WERI-Rb-1 (cell line): ENCODE results near the gene GLI1.

Experiments used
- DNase-seq: peaks from one replicate; pipeline ENCODE4 v3.0.0-alpha.2; 2020
- H3K27ac ChIP-seq: fragments of 250-450 bp; sonication (Bioruptor Pico); 2 replicates; pipeline ENCODE4 v1.5.1; 2020; ENCODE audit warnings: mild to moderate bottlenecking, moderate library complexity
- H3K27me3 ChIP-seq: fragments of 250-450 bp; sonication (Bioruptor Pico); 2 replicates; pipeline ENCODE4 v1.5.1; 2021; ENCODE audit warnings: mild to moderate bottlenecking, low read depth, moderate library complexity; ENCODE audit not compliant: insufficient read depth, severe bottlenecking
- H3K36me3 ChIP-seq: fragments of 250-450 bp; sonication (Bioruptor Pico); 2 replicates; pipeline ENCODE4 v1.5.1; 2020; ENCODE audit warnings: mild to moderate bottlenecking, moderate library complexity
- H3K4me3 ChIP-seq: 2 replicates; pipeline ENCODE4 v1.5.1; 2011; ENCODE audit warnings: low read depth, mild to moderate bottlenecking, control low read depth, low read length
- H3K9me3 ChIP-seq: fragments of 250-450 bp; sonication (Bioruptor Pico); 2 replicates; pipeline ENCODE4 v1.5.1; 2021; ENCODE audit warnings: mild to moderate bottlenecking, moderate library complexity; ENCODE audit not compliant: severe bottlenecking
- TF ChIP-seq, protein P1 (sequence below): IDR thresholded peaks from 2 replicates; pipeline ENCODE4 v1.5.1; 2011; ENCODE audit warnings: low read depth, mild to moderate bottlenecking, control low read depth, inconsistent platforms, low read length

Gene GLI1

DNA sequence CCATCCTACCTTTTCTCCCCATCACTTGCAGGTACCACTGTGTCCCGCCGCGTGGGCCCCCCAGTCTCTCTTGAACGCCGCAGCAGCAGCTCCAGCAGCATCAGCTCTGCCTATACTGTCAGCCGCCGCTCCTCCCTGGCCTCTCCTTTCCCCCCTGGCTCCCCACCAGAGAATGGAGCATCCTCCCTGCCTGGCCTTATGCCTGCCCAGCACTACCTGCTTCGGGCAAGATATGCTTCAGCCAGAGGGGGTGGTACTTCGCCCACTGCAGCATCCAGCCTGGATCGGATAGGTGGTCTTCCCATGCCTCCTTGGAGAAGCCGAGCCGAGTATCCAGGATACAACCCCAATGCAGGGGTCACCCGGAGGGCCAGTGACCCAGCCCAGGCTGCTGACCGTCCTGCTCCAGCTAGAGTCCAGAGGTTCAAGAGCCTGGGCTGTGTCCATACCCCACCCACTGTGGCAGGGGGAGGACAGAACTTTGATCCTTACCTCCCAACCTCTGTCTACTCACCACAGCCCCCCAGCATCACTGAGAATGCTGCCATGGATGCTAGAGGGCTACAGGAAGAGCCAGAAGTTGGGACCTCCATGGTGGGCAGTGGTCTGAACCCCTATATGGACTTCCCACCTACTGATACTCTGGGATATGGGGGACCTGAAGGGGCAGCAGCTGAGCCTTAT lies 10.8 kb downstream of the GLI1 start:
- H3K27me3 ChIP-seq, result no peaks in the 10 kb centered on the region
- H3K36me3 ChIP-seq, result peaks cover 8% of the 10 kb centered on the region
- no peaks in the 10 kb centered on the region for H3K9me3 ChIP-seq
- TF ChIP-seq, protein P1, sequence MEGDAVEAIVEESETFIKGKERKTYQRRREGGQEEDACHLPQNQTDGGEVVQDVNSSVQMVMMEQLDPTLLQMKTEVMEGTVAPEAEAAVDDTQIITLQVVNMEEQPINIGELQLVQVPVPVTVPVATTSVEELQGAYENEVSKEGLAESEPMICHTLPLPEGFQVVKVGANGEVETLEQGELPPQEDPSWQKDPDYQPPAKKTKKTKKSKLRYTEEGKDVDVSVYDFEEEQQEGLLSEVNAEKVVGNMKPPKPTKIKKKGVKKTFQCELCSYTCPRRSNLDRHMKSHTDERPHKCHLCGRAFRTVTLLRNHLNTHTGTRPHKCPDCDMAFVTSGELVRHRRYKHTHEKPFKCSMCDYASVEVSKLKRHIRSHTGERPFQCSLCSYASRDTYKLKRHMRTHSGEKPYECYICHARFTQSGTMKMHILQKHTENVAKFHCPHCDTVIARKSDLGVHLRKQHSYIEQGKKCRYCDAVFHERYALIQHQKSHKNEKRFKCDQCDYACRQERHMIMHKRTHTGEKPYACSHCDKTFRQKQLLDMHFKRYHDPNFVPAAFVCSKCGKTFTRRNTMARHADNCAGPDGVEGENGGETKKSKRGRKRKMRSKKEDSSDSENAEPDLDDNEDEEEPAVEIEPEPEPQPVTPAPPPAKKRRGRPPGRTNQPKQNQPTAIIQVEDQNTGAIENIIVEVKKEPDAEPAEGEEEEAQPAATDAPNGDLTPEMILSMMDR, result no peak
- no peak overlapping the region for H3K27ac ChIP-seq
- no peak for DNase-seq
- H3K4me3 ChIP-seq, result no peak overlapping the region

DNA sequence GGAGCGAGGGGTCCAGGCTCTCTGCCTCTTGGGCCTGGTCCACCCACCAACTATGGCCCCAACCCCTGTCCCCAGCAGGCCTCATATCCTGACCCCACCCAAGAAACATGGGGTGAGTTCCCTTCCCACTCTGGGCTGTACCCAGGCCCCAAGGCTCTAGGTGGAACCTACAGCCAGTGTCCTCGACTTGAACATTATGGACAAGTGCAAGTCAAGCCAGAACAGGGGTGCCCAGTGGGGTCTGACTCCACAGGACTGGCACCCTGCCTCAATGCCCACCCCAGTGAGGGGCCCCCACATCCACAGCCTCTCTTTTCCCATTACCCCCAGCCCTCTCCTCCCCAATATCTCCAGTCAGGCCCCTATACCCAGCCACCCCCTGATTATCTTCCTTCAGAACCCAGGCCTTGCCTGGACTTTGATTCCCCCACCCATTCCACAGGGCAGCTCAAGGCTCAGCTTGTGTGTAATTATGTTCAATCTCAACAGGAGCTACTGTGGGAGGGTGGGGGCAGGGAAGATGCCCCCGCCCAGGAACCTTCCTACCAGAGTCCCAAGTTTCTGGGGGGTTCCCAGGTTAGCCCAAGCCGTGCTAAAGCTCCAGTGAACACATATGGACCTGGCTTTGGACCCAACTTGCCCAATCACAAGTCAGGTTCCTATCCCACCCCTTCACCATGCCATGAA lies 11.5 kb downstream of the GLI1 start:
- no peaks in the 10 kb centered on the region for H3K27me3 ChIP-seq
- H3K36me3 ChIP-seq, result peaks cover 8% of the 10 kb centered on the region

DNA sequence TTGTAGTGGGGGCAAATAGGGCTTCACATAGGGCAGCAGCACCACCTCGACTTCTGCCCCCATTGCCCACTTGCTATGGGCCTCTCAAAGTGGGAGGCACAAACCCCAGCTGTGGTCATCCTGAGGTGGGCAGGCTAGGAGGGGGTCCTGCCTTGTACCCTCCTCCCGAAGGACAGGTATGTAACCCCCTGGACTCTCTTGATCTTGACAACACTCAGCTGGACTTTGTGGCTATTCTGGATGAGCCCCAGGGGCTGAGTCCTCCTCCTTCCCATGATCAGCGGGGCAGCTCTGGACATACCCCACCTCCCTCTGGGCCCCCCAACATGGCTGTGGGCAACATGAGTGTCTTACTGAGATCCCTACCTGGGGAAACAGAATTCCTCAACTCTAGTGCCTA lies 12.1 kb downstream of the GLI1 start:
- H3K36me3 ChIP-seq, result peaks cover 8% of the 10 kb centered on the region
- DNase-seq, result no peak
- H3K4me3 ChIP-seq, result no peak overlapping the region
- TF ChIP-seq, protein P1, result no peak
- no peak overlapping the region for H3K27ac ChIP-seq
- H3K27me3 ChIP-seq, result no peaks in the 10 kb centered on the region
- H3K9me3 ChIP-seq, result no peaks in the 10 kb centered on the region

More for the DNA sequence above, 11.5 kb downstream of the GLI1 start:
- TF ChIP-seq, protein P1, result no peak
- DNase-seq, result no peak
- Histone ChIP-seq H3K9me3 (no peaks in the 10 kb centered on the region), H3K4me3 (no peak overlapping the region), H3K27ac (no peak overlapping the region)

DNA sequence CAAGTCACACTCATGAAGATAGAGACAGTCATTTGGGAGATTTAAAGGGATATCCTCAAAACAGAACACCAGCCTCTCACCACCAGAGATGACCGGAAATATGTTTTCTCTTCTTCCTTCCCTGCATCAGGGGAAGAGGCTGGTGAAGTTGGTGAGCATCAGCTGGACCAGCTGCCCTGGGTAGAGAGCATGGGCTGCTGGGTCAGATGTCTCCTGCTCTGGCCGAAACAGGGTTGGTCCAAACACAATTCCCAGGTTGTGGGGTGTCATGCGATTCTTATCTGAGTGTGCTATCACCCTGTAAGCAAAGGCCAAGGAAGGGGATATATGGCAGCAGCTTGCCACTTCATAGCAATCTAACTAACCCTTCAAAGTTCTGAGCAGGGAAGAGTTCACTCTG lies 12.8 kb downstream of the GLI1 start:
- H3K27me3 ChIP-seq, result no peaks in the 10 kb centered on the region

DNA sequence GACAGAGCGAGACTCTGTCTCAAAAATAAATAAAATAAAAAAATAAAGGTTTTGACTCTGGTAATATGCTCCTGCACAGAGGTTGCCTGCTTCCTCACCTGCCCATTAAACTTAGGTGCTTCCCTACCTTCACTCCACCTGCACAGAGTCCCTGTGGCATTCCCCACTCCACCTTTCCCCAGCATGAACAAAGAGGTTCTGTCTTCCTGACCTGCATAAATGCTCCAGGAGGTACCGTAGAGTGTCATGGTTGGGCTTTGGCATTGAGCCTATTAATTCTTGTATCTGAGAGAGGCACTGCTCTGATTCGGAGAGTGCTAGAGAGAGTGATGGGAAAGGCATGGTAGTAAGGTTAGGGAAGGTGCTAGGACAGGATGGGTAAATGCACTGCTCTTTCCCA lies 13.8 kb downstream of the GLI1 start:
- TF ChIP-seq, protein P1, result no peak
- Histone ChIP-seq H3K27ac (no peak overlapping the region), H3K36me3 (peaks cover 8% of the 10 kb centered on the region), H3K9me3 (no peaks in the 10 kb centered on the region), H3K27me3 (no peaks in the 10 kb centered on the region), H3K4me3 (no peak overlapping the region)
- no peak for DNase-seq

More for the DNA sequence above, 12.8 kb downstream of the GLI1 start:
- Histone ChIP-seq H3K27ac (no peak overlapping the region), H3K36me3 (peaks cover 8% of the 10 kb centered on the region), H3K4me3 (no peak overlapping the region), H3K9me3 (no peaks in the 10 kb centered on the region)
- TF ChIP-seq, protein P1, result no peak
- DNase-seq, result no peak
